Esophagus muscularis mucosa (tissue), 3 donors: ENCODE data around the gene ZFR.

Source experiments
- EP300 ChIP-seq: sonication (generic); formaldehyde crosslinking; IDR thresholded peaks from one replicate; pipeline ENCODE4 v1.6.1; 2017; ENCODE audit warnings: antibody characterized with exemption
- TF ChIP-seq, protein P1 (sequence below), 3 experiments: fragments of 200-600 bp in 2 of 3; fragments of 450-650 bp in 1 of 3; sonication (generic) in 2 of 3; IDR thresholded peaks; one replicate each; pipeline ENCODE4 v1.5.1; 2017 to 2019; ENCODE audit warnings: antibody characterized with exemption in 3 of 3, mild to moderate bottlenecking in 2 of 3, moderate library complexity in 1 of 3

DNA sequence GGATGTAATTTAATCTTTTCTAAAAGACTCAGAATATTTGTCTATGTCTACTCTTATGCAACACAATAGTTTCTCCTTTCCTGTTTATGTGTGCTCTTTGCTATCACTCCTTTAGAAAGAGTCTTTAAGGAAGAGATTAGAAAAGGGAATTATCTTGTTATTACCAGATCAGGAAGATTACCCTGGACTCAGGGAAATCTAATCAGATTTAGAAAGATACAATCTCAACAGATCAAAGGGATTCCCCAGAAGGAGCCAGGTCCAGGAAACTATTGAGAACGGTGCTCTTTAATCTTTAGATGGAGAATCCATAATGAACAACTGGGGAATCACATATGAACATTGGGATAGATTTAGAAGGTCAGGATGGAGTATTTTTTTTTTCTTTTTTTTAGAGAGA is 32.4 kb upstream of the ZFR start:
- no peak for TF ChIP-seq EP300
- TF ChIP-seq, protein P1, sequence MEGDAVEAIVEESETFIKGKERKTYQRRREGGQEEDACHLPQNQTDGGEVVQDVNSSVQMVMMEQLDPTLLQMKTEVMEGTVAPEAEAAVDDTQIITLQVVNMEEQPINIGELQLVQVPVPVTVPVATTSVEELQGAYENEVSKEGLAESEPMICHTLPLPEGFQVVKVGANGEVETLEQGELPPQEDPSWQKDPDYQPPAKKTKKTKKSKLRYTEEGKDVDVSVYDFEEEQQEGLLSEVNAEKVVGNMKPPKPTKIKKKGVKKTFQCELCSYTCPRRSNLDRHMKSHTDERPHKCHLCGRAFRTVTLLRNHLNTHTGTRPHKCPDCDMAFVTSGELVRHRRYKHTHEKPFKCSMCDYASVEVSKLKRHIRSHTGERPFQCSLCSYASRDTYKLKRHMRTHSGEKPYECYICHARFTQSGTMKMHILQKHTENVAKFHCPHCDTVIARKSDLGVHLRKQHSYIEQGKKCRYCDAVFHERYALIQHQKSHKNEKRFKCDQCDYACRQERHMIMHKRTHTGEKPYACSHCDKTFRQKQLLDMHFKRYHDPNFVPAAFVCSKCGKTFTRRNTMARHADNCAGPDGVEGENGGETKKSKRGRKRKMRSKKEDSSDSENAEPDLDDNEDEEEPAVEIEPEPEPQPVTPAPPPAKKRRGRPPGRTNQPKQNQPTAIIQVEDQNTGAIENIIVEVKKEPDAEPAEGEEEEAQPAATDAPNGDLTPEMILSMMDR (IDR thresholded peaks at IDR 0.05): no peak
